HEK293T (cell line): ENCODE measurements around the gene PFN3.

ENCODE experiments used
- BHLHE40 ChIP-seq: fragments of 450-650 bp; IDR thresholded peaks from 2 replicates; pipeline ENCODE4 v1.6.1; 2016; ENCODE audit warnings: mild to moderate bottlenecking, moderate library complexity, borderline replicate concordance
- FOXM1 ChIP-seq: fragments of 450-650 bp; IDR thresholded peaks from 2 replicates; pipeline ENCODE4 v1.6.1; 2017; ENCODE audit warnings: mild to moderate bottlenecking, borderline replicate concordance
- NFRKB ChIP-seq: fragments of 450-650 bp; IDR thresholded peaks from 2 replicates; pipeline ENCODE4 v1.6.1; 2016; ENCODE audit warnings: mild to moderate bottlenecking, moderate library complexity
- SP1 ChIP-seq: fragments of 450-650 bp; IDR thresholded peaks from 2 replicates; pipeline ENCODE4 v1.6.1; 2017
- SUZ12 ChIP-seq: fragments of 450-650 bp; IDR thresholded peaks from 2 replicates; pipeline ENCODE4 v1.6.1; 2016; ENCODE audit warnings: mild to moderate bottlenecking
- TARDBP ChIP-seq: fragments of 450-650 bp; IDR thresholded peaks from 2 replicates; pipeline ENCODE4 v1.6.1; 2016
- TF ChIP-seq, protein P1 (sequence below): fragments of 450-650 bp; IDR thresholded peaks from 2 replicates; pipeline ENCODE4 v1.6.1; 2016

DNA sequence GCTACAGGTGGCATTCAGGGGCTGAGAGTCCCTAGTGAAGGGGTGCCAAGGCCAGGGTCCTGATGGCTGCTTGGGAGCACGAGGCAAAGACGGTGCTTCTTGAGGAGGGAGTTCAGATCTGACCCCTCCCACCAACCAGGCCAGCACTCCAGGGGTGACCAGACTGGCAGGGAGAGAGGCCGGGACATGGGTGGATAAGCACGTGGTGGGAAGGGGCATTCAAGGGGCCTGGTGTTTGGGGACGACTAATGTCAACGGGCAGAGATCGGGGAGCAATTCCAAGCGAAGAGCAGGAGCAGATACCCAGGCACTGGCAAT lies 38.2 kb downstream of the PFN3 start:
- TF ChIP-seq SUZ12 (no peak), BHLHE40 (no peak), FOXM1 (no peak), TARDBP (no peak), SP1 (no peak), NFRKB (no peak)
- TF ChIP-seq, protein P1, sequence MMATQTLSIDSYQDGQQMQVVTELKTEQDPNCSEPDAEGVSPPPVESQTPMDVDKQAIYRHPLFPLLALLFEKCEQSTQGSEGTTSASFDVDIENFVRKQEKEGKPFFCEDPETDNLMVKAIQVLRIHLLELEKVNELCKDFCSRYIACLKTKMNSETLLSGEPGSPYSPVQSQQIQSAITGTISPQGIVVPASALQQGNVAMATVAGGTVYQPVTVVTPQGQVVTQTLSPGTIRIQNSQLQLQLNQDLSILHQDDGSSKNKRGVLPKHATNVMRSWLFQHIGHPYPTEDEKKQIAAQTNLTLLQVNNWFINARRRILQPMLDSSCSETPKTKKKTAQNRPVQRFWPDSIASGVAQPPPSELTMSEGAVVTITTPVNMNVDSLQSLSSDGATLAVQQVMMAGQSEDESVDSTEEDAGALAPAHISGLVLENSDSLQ = no peak
